ENCODE measurements around the gene ITPA.

- TF ChIP-seq CTCF (conservative IDR thresholded peaks at IDR 0.05 in 1 of 2, IDR thresholded peaks at IDR 0.05 in 1 of 2; ENCODE audit: extremely low read depth in 1 of 2, insufficient read depth in 1 of 2, low read depth in 1 of 2, low read length in 2 of 2) = no peak
- no peak for TF ChIP-seq EZH2 (IDR thresholded peaks at IDR 0.05; ENCODE audit: borderline replicate concordance, low read length)
These were observed 9.1 kb upstream of the ITPA start for GRCh38 chr20:3199976-3200755.
